ENCODE results near the gene SNRPE. TPM values are rescaled to one million over a fixed set of nuclear protein-coding genes. Genes with fewer than 3 reads are reported as not detected.

Gene SNRPE
- total and polyA plus RNA-seq, 2 of the 13 experiments (the other 11 are each of a cell fraction or from before 2014, with no cell fraction given), result 146 to 281 TPM

GRCh38 chr1:203861379-203862184 lies at the start of gene SNRPE (continued):
- TF ChIP-seq TIGD3 (CRISPR knock-in tag; IDR thresholded peaks at IDR 0.05; ENCODE audit: borderline replicate concordance), result no peak
- TF ChIP-seq ZNF615 (CRISPR knock-in tag; IDR thresholded peaks at IDR 0.05; ENCODE audit: borderline replicate concordance), result peak; percentile 88; the same call in 1 of the 2 replicates
- no peak; the same call in 1 of the 2 replicates for TF ChIP-seq ETV6 (CRISPR knock-in tag; conservative IDR thresholded peaks at IDR 0.05)
- TF ChIP-seq ZNF780A (CRISPR knock-in tag; IDR thresholded peaks at IDR 0.05), result peak; percentile 49; the same call in 1 of the 2 replicates
- TF ChIP-seq EHMT2 (IDR thresholded peaks at IDR 0.05; ENCODE audit: borderline replicate concordance, low read depth, low read length), result peak; percentile 74; the same call in 1 of the 2 replicates
- peak; percentile 87 for TF ChIP-seq ATF2 (CRISPR knock-in tag; IDR thresholded peaks at IDR 0.05)
- no peak for TF ChIP-seq ZBTB14 (CRISPR knock-in tag; IDR thresholded peaks at IDR 0.05)
- peak; percentile 50; the same call in 1 of the 2 replicates for TF ChIP-seq RARG (CRISPR knock-in tag; IDR thresholded peaks at IDR 0.05; ENCODE audit: low read depth)
- peak; percentile 81 for TF ChIP-seq ZNF331 (CRISPR knock-in tag; IDR thresholded peaks at IDR 0.05)
- peak; percentile 74; the same call in 1 of the 2 replicates for TF ChIP-seq ZBTB43 (CRISPR knock-in tag; conservative IDR thresholded peaks at IDR 0.05)
- 0 out of 2 replicates have a peak, but pooled peaks have one; percentile 71 for TF ChIP-seq TSC22D2 (CRISPR knock-in tag; IDR thresholded peaks at IDR 0.05; ENCODE audit: borderline replicate concordance)
- no peak for TF ChIP-seq DPF2 (CRISPR knock-in tag; IDR thresholded peaks at IDR 0.05; ENCODE audit: borderline replicate concordance, low read depth)
- no peak for TF ChIP-seq PAWR (CRISPR knock-in tag; IDR thresholded peaks at IDR 0.05; ENCODE audit: borderline replicate concordance)
- TF ChIP-seq ZNF83 (CRISPR knock-in tag; IDR thresholded peaks at IDR 0.05; ENCODE audit: borderline replicate concordance), result no peak
- no peak for TF ChIP-seq PREB (CRISPR knock-in tag; IDR thresholded peaks at IDR 0.05)
- no peak for TF ChIP-seq ZFP62 (CRISPR knock-in tag; IDR thresholded peaks at IDR 0.05)
- TF ChIP-seq MXD3 (CRISPR knock-in tag; IDR thresholded peaks at IDR 0.05), result peak; percentile 55
- TF ChIP-seq HMG20A (CRISPR knock-in tag; IDR thresholded peaks at IDR 0.05; ENCODE audit: borderline replicate concordance), result peak; percentile 36
- peak; percentile 98 for TF ChIP-seq HDAC1 (CRISPR knock-in tag; IDR thresholded peaks at IDR 0.05)
- TF ChIP-seq ZNF383 (CRISPR knock-in tag; IDR thresholded peaks at IDR 0.05; ENCODE audit: borderline replicate concordance), result no peak

All from HepG2 (cell line).